RWPE2 (cell line): ENCODE measurements around the gene CLASP1.

Experiments used
- ATAC-seq: fragments of 200-7000 bp; cut with Tn5 transposase; 3 replicates; pipeline ENCODE4 v1.9.1; 2021; ENCODE audit warnings: low read depth
- DNase-seq: peaks from one replicate; pipeline ENCODE4 v3.0.0-alpha.2; 2020; ENCODE audit warnings: low spot score
- H3K27ac ChIP-seq: fragments of 450-650 bp; 2 replicates; pipeline ENCODE4 v1.5.1; 2017; ENCODE audit warnings: mild to moderate bottlenecking; ENCODE audit not compliant: poor library complexity, severe bottlenecking
- H3K27me3 ChIP-seq: fragments of 250-450 bp; sonication (Bioruptor Pico); 2 replicates; pipeline ENCODE4 v1.5.1; 2021; ENCODE audit warnings: mild to moderate bottlenecking, moderate library complexity; ENCODE audit not compliant: insufficient read depth, poor library complexity, severe bottlenecking
- H3K36me3 ChIP-seq: fragments of 250-450 bp; sonication (Bioruptor Pico); 2 replicates; pipeline ENCODE4 v1.5.1; 2020; ENCODE audit warnings: low read depth, mild to moderate bottlenecking, moderate library complexity
- H3K4me1 ChIP-seq: fragments of 250-450 bp; sonication (Bioruptor Pico); 2 replicates; pipeline ENCODE4 v1.5.1; 2021; ENCODE audit warnings: mild to moderate bottlenecking, moderate library complexity; ENCODE audit not compliant: insufficient read depth, poor library complexity, severe bottlenecking
- H3K4me3 ChIP-seq: fragments of 250-450 bp; sonication (Bioruptor Pico); 2 replicates; pipeline ENCODE4 v1.5.1; 2021; ENCODE audit warnings: mild to moderate bottlenecking, moderate library complexity; ENCODE audit not compliant: severe bottlenecking
- H3K9me3 ChIP-seq: fragments of 250-450 bp; sonication (Bioruptor Pico); 2 replicates; pipeline ENCODE4 v1.5.1; 2021; ENCODE audit warnings: mild to moderate bottlenecking, moderate library complexity; ENCODE audit not compliant: severe bottlenecking
- TF ChIP-seq, protein P1 (sequence below): fragments of 450-650 bp; IDR thresholded peaks from one replicate; pipeline ENCODE4 v1.5.1; 2017; ENCODE audit warnings: mild to moderate bottlenecking, moderate library complexity; ENCODE audit not compliant: poor library complexity, severe bottlenecking

Gene CLASP1

DNA sequence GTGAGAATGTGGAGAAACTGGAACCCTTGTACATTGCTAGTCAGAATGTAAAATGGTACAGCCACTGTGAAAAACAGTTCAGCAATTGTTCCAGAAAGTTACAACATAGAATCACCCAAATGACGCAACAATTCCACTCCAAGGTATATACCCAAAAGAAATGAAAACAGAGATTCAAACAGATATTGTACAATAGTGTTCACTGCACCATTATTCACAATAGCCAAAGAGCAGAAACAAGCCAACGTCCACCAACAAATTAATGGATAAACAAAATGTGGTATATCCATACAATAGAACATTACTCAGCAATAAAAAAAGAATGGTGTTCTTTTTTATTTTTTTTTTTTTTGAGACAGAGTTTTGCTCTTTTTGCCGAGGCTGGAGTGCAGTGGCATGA lies 10.9 kb downstream of the CLASP1 start:
- TF ChIP-seq, protein P1, sequence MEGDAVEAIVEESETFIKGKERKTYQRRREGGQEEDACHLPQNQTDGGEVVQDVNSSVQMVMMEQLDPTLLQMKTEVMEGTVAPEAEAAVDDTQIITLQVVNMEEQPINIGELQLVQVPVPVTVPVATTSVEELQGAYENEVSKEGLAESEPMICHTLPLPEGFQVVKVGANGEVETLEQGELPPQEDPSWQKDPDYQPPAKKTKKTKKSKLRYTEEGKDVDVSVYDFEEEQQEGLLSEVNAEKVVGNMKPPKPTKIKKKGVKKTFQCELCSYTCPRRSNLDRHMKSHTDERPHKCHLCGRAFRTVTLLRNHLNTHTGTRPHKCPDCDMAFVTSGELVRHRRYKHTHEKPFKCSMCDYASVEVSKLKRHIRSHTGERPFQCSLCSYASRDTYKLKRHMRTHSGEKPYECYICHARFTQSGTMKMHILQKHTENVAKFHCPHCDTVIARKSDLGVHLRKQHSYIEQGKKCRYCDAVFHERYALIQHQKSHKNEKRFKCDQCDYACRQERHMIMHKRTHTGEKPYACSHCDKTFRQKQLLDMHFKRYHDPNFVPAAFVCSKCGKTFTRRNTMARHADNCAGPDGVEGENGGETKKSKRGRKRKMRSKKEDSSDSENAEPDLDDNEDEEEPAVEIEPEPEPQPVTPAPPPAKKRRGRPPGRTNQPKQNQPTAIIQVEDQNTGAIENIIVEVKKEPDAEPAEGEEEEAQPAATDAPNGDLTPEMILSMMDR, result no peak
- no peak overlapping the region for H3K27ac ChIP-seq
- H3K4me1 ChIP-seq, result peaks cover 30% of the 10 kb centered on the region
- DNase-seq (no peak), ATAC-seq (no peak)
- no peaks in the 10 kb centered on the region for H3K27me3 ChIP-seq
- peaks cover 2% of the 10 kb centered on the region for H3K9me3 ChIP-seq
- H3K4me3 ChIP-seq, result no peak overlapping the region
- peaks cover 30% of the 10 kb centered on the region for H3K36me3 ChIP-seq

DNA sequence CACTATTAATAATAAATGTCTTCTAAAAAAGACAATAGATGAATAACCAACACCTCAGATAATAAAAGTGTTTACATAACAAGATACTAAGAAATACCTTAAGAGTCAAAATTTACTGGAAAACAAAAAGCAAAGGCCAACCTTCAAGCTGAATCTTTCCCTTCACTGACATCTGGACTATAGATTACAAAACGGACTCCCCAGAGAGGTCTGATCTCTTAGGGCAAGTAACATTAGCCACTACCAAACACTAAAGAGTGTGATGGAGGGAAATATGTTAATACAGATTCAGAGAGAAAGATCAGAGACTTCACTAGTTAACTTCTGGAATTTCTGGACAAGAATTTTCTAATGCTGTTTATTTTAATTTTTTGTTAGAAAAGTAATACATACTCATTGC lies 13.9 kb downstream of the CLASP1 start:
- TF ChIP-seq, protein P1, result no peak
- H3K36me3 ChIP-seq, result peaks cover 14% of the 10 kb centered on the region
- no peak overlapping the region for H3K4me3 ChIP-seq
- H3K27me3 ChIP-seq, result no peaks in the 10 kb centered on the region
- DNase-seq (no peak), ATAC-seq (no peak)
- peak overlapping the region; percentile 95 for H3K27ac ChIP-seq
- peaks cover 30% of the 10 kb centered on the region for H3K4me1 ChIP-seq
- H3K9me3 ChIP-seq, result peaks cover 2% of the 10 kb centered on the region

DNA sequence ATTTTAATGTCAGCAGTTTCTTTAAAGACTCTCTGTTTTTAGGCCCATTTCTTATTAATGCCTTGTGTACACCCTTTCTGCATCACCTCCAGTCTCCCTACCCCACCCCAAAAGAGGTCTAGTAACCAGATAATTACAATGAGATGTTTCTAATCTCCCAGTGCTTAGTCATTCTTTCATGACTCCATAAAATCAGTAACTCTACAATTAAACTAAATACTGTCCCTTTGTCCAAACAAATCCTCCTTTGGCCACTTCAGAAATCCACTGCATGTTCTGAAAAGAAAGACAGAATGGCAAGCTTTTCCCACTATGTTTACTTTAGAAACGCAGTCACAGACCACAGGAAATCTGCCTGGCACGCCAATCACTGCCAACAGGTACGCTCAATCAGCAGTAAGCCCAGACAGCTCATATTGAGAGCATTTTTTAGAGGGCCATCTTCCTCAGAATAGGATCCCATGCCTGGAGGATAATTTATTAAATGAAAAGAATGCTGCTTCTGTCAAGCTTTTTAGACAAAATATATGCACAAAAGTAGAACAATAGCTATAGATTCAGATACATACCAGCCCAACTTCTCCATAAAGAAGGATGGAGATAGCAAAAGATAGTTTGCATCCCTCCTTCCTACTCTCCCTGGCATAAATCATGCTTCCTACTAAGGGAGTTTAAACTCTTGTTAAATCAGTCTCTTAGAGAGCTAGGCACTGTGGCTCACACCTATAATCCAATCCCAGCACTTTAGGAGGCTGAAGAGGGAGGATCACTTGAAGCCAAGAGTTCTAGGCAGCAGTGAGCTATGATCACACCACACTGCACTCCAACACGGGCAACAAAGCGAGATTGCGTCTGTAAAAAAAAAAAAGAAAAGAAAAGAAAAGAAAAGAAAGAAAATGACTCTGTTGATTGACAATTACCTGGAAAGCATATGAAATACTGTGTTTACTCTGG lies 14.6 kb downstream of the CLASP1 start:
- Histone ChIP-seq H3K9me3 (peaks cover 2% of the 10 kb centered on the region), H3K4me3 (no peak overlapping the region), H3K36me3 (peaks cover 9% of the 10 kb centered on the region; the same call in 1 of the 2 replicates), H3K27me3 (no peaks in the 10 kb centered on the region), H3K27ac (peak overlapping the region; percentile 95), H3K4me1 (peaks cover 30% of the 10 kb centered on the region)
- TF ChIP-seq, protein P1, result no peak
- DNase-seq (no peak), ATAC-seq (peak; percentile 97)

DNA sequence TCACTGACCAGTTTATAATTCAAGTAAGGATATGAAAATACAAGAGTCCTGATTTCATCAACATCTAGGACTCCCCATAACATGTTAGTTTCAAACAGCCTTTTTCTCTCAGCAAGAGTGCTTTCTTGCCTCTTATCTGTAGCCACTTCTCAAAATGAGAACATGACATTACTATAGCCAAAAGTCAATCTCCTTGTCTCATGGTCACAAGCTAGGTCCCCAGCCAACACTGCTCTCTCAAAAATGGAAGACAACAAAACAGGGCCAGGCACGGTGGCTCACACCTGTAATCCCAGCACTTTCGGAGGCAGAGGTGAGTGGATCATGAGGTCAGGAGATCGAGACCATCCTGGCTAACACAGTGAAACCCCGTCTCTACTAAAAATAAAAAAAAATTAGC lies 15.8 kb downstream of the CLASP1 start:
- DNase-seq, result no peak
- H3K4me1 ChIP-seq, result peaks cover 30% of the 10 kb centered on the region
- no peaks in the 10 kb centered on the region for H3K9me3 ChIP-seq
- H3K27ac ChIP-seq, result peak overlapping the region; percentile 95
- no peaks in the 10 kb centered on the region for H3K36me3 ChIP-seq
- no peaks in the 10 kb centered on the region for H3K27me3 ChIP-seq
- TF ChIP-seq, protein P1, result no peak
- H3K4me3 ChIP-seq, result no peak overlapping the region
- no peak for ATAC-seq
